Adrenal gland (tissue), 12 donors: Measurements from ENCODE around the gene PLEKHA6. TPM values are rescaled to one million over a fixed set of nuclear protein-coding genes. Genes with fewer than 3 reads are reported as not detected.

ENCODE experiments used
- DNase-seq, 7 donors: peaks; one replicate each; pipeline ENCODE4 v3.0.0-alpha.2; 2019 to 2020
- H3K27ac ChIP-seq, 5 donors: fragments of 200-600 bp; sonication (generic) in 4 of 5; 1 replicate in 3 of 5; 2 replicates in 2 of 5; pipeline versions ENCODE4 v1.5.1 to v1.8.0; 2016 to 2020; ENCODE audit warnings: mild to moderate bottlenecking in 1 of 5
- H3K27me3 ChIP-seq: fragments of 200-600 bp; 2 replicates; pipeline ENCODE4 v1.8.0; 2021
- H3K36me3 ChIP-seq, 2 donors: fragments of 200-600 bp; replicated peaks in 1 of 2; 1 replicate in 1 of 2; 2 replicates in 1 of 2; pipeline versions ENCODE4 v1.5.1 to v1.8.0; 2018 to 2022
- H3K4me1 ChIP-seq, 2 donors: fragments of 200-600 bp; replicated peaks in 1 of 2; 1 replicate in 1 of 2; 2 replicates in 1 of 2; pipeline versions ENCODE4 v1.5.1 to v1.8.0; 2018 to 2021
- H3K4me3 ChIP-seq, 4 donors: fragments of 200-600 bp; sonication (generic) in 3 of 4; one replicate each; pipeline ENCODE4 v1.5.1; 2016 to 2018
- H3K9me3 ChIP-seq, 3 donors: fragments of 200-600 bp; sonication (generic) in 1 of 3; replicated peaks in 1 of 3; 1 replicate in 2 of 3; 2 replicates in 1 of 3; pipeline versions ENCODE4 v1.5.1 to v1.8.0; 2016 to 2021
- POLR2A ChIP-seq, 2 donors: fragments of 450-650 bp; IDR thresholded peaks; one replicate each; pipeline ENCODE4 v1.6.1; 2017; ENCODE audit warnings: antibody characterized with exemption in 2 of 2, mild to moderate bottlenecking in 2 of 2, moderate library complexity in 1 of 2
- WGBS, 4 donors: extraction: QIAGEN DNeasy Blood & Tissue Kit in 2 of 4; methylation state at CpG; one replicate each; pipeline versions ENCODE4 v1.1.5 to v1.1.7; 2013 to 2017; 5-methylcytosine and 5-hydroxymethylcytosine counted together
- intact Hi-C, 2 donors: fragments of 100-400 bp; cut with DNase I; formaldehyde crosslinking; loops; one replicate each; pipeline versions ENCODE4 v1.14.1 to v1.15.0; 2022 to 2023
- polyA plus RNA-seq, 3 donors: library from polyadenylated mRNA; stranded (reverse); fragments of 200-250 nt in 2 of 3; fragments of 350-450 nt in 1 of 3; fragmentation: Illumina TruSeq in 1 of 3; extraction: RNeasy Lipid Tissue Mini Kit (QIAGEN cat#74804) in 1 of 3; gene quantifications; one replicate each; pipeline ENCODE4 v1.2.3, GENCODE V29; 2013 to 2014
- total RNA-seq, 9 donors: library from RNA; depleted of rRNA in 4 of 9; stranded (reverse); fragments of >200 nt in 4 of 9; fragments of 120-200 nt in 1 of 9; fragmentation: NEBNext Ultra II Directional in 1 of 9; extraction: Animal tissue kit (Norgen Biotek cat#: 25700) in 1 of 9; gene quantifications; one replicate each; pipeline versions ENCODE4 v1.1.0 to v1.2.4, GENCODE V29; 2013 to 2023
- TF ChIP-seq, protein P1 (sequence below), 6 experiments: fragments of 450-650 bp in 4 of 6; fragments of 200-600 bp in 2 of 6; sonication (generic) in 1 of 6; IDR thresholded peaks; 1 replicate in 5 of 6; 2 replicates in 1 of 6; pipeline versions ENCODE4 v1.5.1 to v1.8.0; 2016 to 2021; ENCODE audit warnings: antibody characterized with exemption in 6 of 6, mild to moderate bottlenecking in 2 of 6, moderate library complexity in 1 of 6
- donor health status: healthy with polysubstance abuse.
- donor health status: Bipolar disorder and iron deficiency.
- donor health status: DM: yes; HTN: yes; CAD: no.
- donor health status: DM: no; HTN: no; CAD: no.
- donor health status: DM: no; HTN: no; CAD: no.
- donor health status: DM: yes; HTN: yes; CAD: no.

PLEKHA6 gene
- total and polyA plus RNA-seq, 12 donors: 2.2 to 13.8 (median 5.1) TPM

GRCh38 chr1:204194771-204195170, 165.0 kb downstream of the PLEKHA6 start:
- Histone ChIP-seq H3K27ac (no peak overlapping the region), H3K27me3 (peaks cover 6% of the 10 kb centered on the region), H3K4me1 (no peaks in the 10 kb centered on the region), H3K4me3 (no peak overlapping the region), H3K36me3 (no peaks in the 10 kb centered on the region), H3K9me3 (no peaks in the 10 kb centered on the region)
- TF ChIP-seq, protein P1, sequence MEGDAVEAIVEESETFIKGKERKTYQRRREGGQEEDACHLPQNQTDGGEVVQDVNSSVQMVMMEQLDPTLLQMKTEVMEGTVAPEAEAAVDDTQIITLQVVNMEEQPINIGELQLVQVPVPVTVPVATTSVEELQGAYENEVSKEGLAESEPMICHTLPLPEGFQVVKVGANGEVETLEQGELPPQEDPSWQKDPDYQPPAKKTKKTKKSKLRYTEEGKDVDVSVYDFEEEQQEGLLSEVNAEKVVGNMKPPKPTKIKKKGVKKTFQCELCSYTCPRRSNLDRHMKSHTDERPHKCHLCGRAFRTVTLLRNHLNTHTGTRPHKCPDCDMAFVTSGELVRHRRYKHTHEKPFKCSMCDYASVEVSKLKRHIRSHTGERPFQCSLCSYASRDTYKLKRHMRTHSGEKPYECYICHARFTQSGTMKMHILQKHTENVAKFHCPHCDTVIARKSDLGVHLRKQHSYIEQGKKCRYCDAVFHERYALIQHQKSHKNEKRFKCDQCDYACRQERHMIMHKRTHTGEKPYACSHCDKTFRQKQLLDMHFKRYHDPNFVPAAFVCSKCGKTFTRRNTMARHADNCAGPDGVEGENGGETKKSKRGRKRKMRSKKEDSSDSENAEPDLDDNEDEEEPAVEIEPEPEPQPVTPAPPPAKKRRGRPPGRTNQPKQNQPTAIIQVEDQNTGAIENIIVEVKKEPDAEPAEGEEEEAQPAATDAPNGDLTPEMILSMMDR (IDR thresholded peaks at IDR 0.05): no peak
- TF ChIP-seq POLR2A (IDR thresholded peaks at IDR 0.05): no peak
- intact Hi-C loops: no loop called here
- DNase-seq: no peak
- WGBS, 4 donors: 64 to 75% (median 72%) methylated on average over 6 to 7 of the region's 7 CpGs

DNA sequence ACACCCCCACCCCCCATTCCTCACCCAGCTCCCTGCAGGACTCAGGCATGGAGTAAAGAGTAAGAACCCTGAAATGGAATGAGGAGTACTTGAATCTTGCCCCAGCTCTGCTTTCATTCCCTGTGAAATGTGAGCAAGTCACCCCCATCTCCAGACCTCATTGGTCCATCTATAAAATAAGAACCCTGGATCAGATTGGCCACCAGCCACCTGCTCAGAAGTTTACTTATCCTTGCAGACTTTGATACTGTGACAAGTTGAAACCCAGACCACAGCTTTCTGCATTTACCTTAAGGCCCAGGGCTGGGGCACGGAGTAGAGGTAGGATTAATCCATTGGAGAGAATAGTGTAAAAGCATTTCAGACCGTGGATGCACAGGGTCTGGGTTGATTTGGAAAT, 165.6 kb downstream of the PLEKHA6 start:
- H3K4me3 ChIP-seq: no peak overlapping the region

DNA sequence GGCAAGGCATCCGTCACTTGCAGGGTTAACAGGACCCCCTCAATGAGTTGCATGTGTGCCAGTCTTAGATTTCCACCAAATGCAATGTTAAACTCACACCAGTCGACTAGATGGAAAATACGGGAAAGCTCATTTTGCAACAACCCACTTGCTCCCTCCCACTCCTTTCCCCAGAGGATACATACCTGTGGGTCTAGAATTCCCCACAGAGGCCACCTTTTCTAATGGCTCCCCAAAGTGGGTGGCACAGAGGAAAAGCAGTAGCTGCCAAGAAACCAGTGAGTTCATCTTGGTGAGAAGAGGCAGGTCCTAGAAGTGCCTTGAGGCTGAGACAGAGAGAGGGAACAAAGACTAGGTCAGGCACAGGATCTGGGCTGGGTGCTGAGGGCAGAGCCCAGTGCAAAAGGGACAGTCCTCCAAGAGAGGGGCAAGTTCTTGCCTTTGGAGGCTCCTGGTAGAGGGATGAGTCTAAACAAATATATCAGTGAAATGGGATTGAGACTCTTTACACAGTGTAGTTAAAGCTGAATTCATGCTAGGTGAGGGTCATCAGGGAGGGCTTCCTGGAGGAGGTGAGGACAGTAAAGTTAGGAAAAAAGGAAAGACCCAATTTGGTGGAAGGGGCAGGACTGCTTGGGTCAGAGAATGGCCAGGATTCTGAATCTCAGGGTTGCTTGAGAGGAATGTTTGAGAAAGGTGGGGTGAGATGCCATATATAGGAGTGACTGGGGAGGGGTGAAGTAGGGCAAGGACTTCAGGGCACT, 167.0 kb downstream of the PLEKHA6 start:
- no peak overlapping the region for H3K4me3 ChIP-seq
- intact Hi-C loops: no loop called here
- H3K9me3 ChIP-seq: no peaks in the 10 kb centered on the region
- TF ChIP-seq POLR2A (IDR thresholded peaks at IDR 0.05): no peak
- TF ChIP-seq, protein P1 (IDR thresholded peaks at IDR 0.05): no peak
- 74 to 82% (median 79%) methylated on average over 3 of the region's 3 CpGs for WGBS, 4 donors
- no peaks in the 10 kb centered on the region for H3K36me3 ChIP-seq
- H3K27me3 ChIP-seq: peaks cover 15% of the 10 kb centered on the region
- DNase-seq: no peak
- no peak overlapping the region for H3K27ac ChIP-seq
- H3K4me1 ChIP-seq: no peaks in the 10 kb centered on the region

More for the DNA sequence above, 165.6 kb downstream of the PLEKHA6 start:
- Histone ChIP-seq H3K27me3 (peaks cover 6% of the 10 kb centered on the region), H3K27ac (no peak overlapping the region), H3K9me3 (no peaks in the 10 kb centered on the region), H3K36me3 (no peaks in the 10 kb centered on the region), H3K4me1 (no peaks in the 10 kb centered on the region)
- intact Hi-C loops: no loop called here
- no peak for TF ChIP-seq POLR2A (IDR thresholded peaks at IDR 0.05)
- TF ChIP-seq, protein P1 (IDR thresholded peaks at IDR 0.05): no peak
- no peak for DNase-seq
- 83 to 91% (median 87%) methylated on average over 2 of the region's 2 CpGs for WGBS, 4 donors

- Histone ChIP-seq H3K36me3 (no peaks in the 10 kb centered on the region), H3K4me1 (no peaks in the 10 kb centered on the region), H3K27me3 (peaks cover 19% of the 10 kb centered on the region), H3K9me3 (no peaks in the 10 kb centered on the region), H3K27ac (no peak overlapping the region), H3K4me3 (no peak overlapping the region)
- no peak for DNase-seq
- WGBS, 4 donors: 88 to 95% (median 94%) methylated on average over 2 of the region's 2 CpGs
- TF ChIP-seq POLR2A (IDR thresholded peaks at IDR 0.05): no peak
- TF ChIP-seq, protein P1 (IDR thresholded peaks at IDR 0.05): no peak
- intact Hi-C loops: no loop called here
These were observed 167.7 kb downstream of the PLEKHA6 start for GRCh38 chr1:204192046-204192445.
